Measurements from ENCODE around the gene APBA2. TPM values are rescaled to one million over a fixed set of nuclear protein-coding genes. Genes with fewer than 3 reads are reported as not detected.

The APBA2 gene
- total and polyA plus RNA-seq, 2 donors from 2014 or later, result 1.0 to 6.1 TPM

- intact Hi-C loops (cut with DNase I), result no loop called here
- H3K9me3 ChIP-seq (ENCODE audit: control insufficient read depth in 2 of 3, insufficient read depth in 1 of 3, low read length in 3 of 3), result peaks cover 0 to 3% (median 3%) of the 10 kb centered on the region in 3 donors
- H3K36me3 ChIP-seq (ENCODE audit: control insufficient read depth in 2 of 3, insufficient read depth in 3 of 3, low read length in 3 of 3), result no peaks in the 10 kb centered on the region
- H3K27ac ChIP-seq (ENCODE audit: low read depth in 2 of 2, low read length in 2 of 2), result no peak overlapping the region
- FAIRE-seq, result no peak
- no peak for TF ChIP-seq CTCF (IDR thresholded peaks at IDR 0.05; ENCODE audit: borderline replicate concordance, extremely low read depth, insufficient read depth)
- H3K4me1 ChIP-seq (ENCODE audit: control insufficient read depth in 2 of 3, insufficient read depth in 2 of 3, low read depth in 1 of 3, low read length in 3 of 3), result no peaks in the 10 kb centered on the region
- peak in 1 of 5 donors; percentile 30 for DNase-seq
- H3K9ac ChIP-seq (ENCODE audit: low read length in 3 of 3), result no peak overlapping the region
- no peaks in the 10 kb centered on the region for H3K27me3 ChIP-seq (ENCODE audit: control insufficient read depth, insufficient read depth, low read length)
- no peak overlapping the region for H3K4me3 ChIP-seq (ENCODE audit: low read length in 3 of 3)
Measured at GRCh38 chr15:29087521-29088285, 201.9 kb downstream of the APBA2 start.

GRCh38 chr15:29088666-29089065, 202.9 kb downstream of the APBA2 start:
- Histone ChIP-seq H3K9ac (ENCODE audit: low read length in 3 of 3) (no peak overlapping the region), H3K9me3 (ENCODE audit: control insufficient read depth in 2 of 3, insufficient read depth in 1 of 3, low read length in 3 of 3) (peaks cover 0 to 3% (median 3%) of the 10 kb centered on the region in 3 donors), H3K27me3 (ENCODE audit: control insufficient read depth, insufficient read depth, low read length) (no peaks in the 10 kb centered on the region), H3K27ac (ENCODE audit: low read depth in 2 of 2, low read length in 2 of 2) (no peak overlapping the region), H3K4me1 (ENCODE audit: control insufficient read depth in 2 of 3, insufficient read depth in 2 of 3, low read depth in 1 of 3, low read length in 3 of 3) (no peaks in the 10 kb centered on the region), H3K4me3 (ENCODE audit: low read length in 3 of 3) (no peak overlapping the region), H3K36me3 (ENCODE audit: control insufficient read depth in 2 of 3, insufficient read depth in 3 of 3, low read length in 3 of 3) (no peaks in the 10 kb centered on the region)
- no peak for TF ChIP-seq CTCF (IDR thresholded peaks at IDR 0.05; ENCODE audit: borderline replicate concordance, extremely low read depth, insufficient read depth)
- no peak for DNase-seq
- intact Hi-C loops (cut with DNase I), result no loop called here
- no peak for FAIRE-seq

- no peak overlapping the region for H3K4me3 ChIP-seq (ENCODE audit: low read length in 3 of 3)
- no peak overlapping the region for H3K27ac ChIP-seq (ENCODE audit: low read depth in 2 of 2, low read length in 2 of 2)
- DNase-seq (peak in 1 of 5 donors; percentile 69), FAIRE-seq (no peak)
- H3K4me1 ChIP-seq (ENCODE audit: control insufficient read depth in 2 of 3, insufficient read depth in 2 of 3, low read depth in 1 of 3, low read length in 3 of 3), result no peaks in the 10 kb centered on the region
- H3K9me3 ChIP-seq (ENCODE audit: control insufficient read depth in 2 of 3, insufficient read depth in 1 of 3, low read length in 3 of 3), result no peaks in the 10 kb centered on the region
- TF ChIP-seq CTCF (IDR thresholded peaks at IDR 0.05; ENCODE audit: borderline replicate concordance, extremely low read depth, insufficient read depth), result no peak
- H3K27me3 ChIP-seq (ENCODE audit: control insufficient read depth, insufficient read depth, low read length), result no peaks in the 10 kb centered on the region
- H3K36me3 ChIP-seq (ENCODE audit: control insufficient read depth in 2 of 3, insufficient read depth in 3 of 3, low read length in 3 of 3), result no peaks in the 10 kb centered on the region
- no peak overlapping the region for H3K9ac ChIP-seq (ENCODE audit: low read length in 3 of 3)
- intact Hi-C loops (cut with DNase I), result no loop called here
Measured at GRCh38 chr15:29089731-29090616, 204.2 kb downstream of the APBA2 start.
